MCF 10A (cell line): ENCODE results near the gene ASB1. TPM values are rescaled to one million over a fixed set of nuclear protein-coding genes. Genes with fewer than 3 reads are reported as not detected.

ENCODE experiments used
- BruUV-seq: library from RNA; stranded (reverse); fragments of 400-500 nt; replicated peaks from 2 replicates; lab custom pipeline; 2021; lab: Mats Ljungman, UMichigan
- CTCF ChIA-PET: fragments of 300-600 bp; sonication (Branson Sonifier 250); formaldehyde crosslinking; extraction: SDS; loops from one replicate; lab custom pipeline; 2021; ENCODE audit warnings: antibody characterized with exemption, inconsistent platforms; lab: Yijun Ruan, JAX
- POLR2A ChIA-PET: fragments of 300-600, 350-650 bp; sonication (Branson Sonifier 250); formaldehyde crosslinking; extraction: SDS; loops from one replicate; lab custom pipeline; 2020; ENCODE audit warnings: antibody characterized with exemption, inconsistent platforms; lab: Yijun Ruan, JAX
- DNase-seq: peaks from one replicate; pipeline ENCODE4 v3.0.0-alpha.2; 2018; ENCODE audit not compliant: unreplicated experiment
- H3K27ac Mint-ChIP-seq: one replicate; pipeline ENCODE4 v1.8.0; 2022; ENCODE audit warnings: mild to moderate bottlenecking, low read depth, mixed read lengths; ENCODE audit not compliant: unreplicated experiment
- H3K27me3 Mint-ChIP-seq: one replicate; pipeline ENCODE4 v1.8.0; 2022; ENCODE audit warnings: mixed read lengths; ENCODE audit not compliant: insufficient read depth, unreplicated experiment
- H3K36me3 Mint-ChIP-seq: one replicate; pipeline ENCODE4 v1.8.0; 2022; ENCODE audit warnings: mild to moderate bottlenecking, moderate library complexity, mixed read lengths; ENCODE audit not compliant: insufficient read depth, unreplicated experiment
- H3K4me1 Mint-ChIP-seq: one replicate; pipeline ENCODE4 v1.8.0; 2022; ENCODE audit warnings: mixed read lengths; ENCODE audit not compliant: insufficient read depth, unreplicated experiment
- H3K4me3 Mint-ChIP-seq: one replicate; pipeline ENCODE4 v1.8.0; 2022; ENCODE audit warnings: mild to moderate bottlenecking, moderate library complexity, mixed read lengths; ENCODE audit not compliant: unreplicated experiment
- H3K9me3 Mint-ChIP-seq: one replicate; pipeline ENCODE4 v1.8.0; 2022; ENCODE audit warnings: mixed read lengths; ENCODE audit not compliant: unreplicated experiment
- intact Hi-C: fragments of 100-400 bp; cut with micrococcal nuclease; formaldehyde crosslinking; loops from 2 replicates; pipeline ENCODE4 v1.14.1; 2022
- total RNA-seq: library from RNA; stranded (reverse); gene quantifications from 2 replicates; pipeline ENCODE4 v1.2.3, GENCODE V29; 2022
- TF ChIP-seq, protein P1 (sequence below): fragments of 200-600 bp; IDR thresholded peaks from one replicate; pipeline ENCODE4 v1.8.0; 2022; ENCODE audit warnings: antibody characterized with exemption, mild to moderate bottlenecking; ENCODE audit not compliant: unreplicated experiment

Gene ASB1
- total RNA-seq, 1 experiment from 2014 or later = 104 TPM

DNA sequence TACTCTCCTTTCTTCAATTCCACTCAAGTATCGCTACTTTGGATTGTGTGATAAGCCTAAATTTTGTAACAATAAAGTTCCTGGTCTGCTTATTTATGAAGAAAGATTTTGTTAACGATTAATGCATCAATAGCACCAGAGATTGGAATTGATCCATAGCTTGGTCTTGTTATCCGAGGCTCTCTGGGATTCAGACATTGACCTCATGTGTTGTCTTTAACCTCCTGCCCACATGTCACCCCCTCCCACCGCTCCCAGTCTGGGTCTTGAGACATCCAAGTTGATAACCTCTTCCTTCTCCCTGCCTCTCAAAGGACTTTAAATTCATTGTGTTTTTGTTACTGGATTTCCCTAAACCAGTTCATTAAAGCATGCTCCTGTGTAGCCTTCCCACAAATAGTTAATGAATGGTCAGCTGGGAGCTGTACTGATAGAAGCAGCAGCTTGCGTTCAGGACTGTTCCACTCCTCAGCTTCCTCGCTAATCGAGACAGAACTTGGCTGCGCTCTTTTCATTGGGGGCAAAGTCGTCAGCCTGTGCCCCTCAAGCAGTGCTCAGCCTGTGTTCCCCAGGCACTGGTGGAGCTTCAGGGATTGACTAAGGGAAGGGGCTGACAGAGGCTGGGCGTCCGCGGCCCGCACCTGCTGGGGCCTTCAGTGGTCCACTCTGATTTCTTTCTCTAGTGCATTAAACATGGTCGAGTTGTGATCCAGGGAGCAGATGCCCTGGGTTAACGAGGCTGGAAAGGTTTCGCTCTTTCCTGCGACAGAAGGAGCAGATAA is 18.9 kb downstream of the ASB1 start:
- ChIA-PET CTCF (interaction anchor here (0.5 kb wide), 1 partner anchor 596 kb away, joined by 4 read pairs; no protein-coding TSS in a partner anchor), POLR2A (interaction anchor here (0.5 kb wide), 1 partner anchor 499 kb away, joined by 3 read pairs; no protein-coding TSS in a partner anchor)
- H3K36me3 Mint-ChIP-seq = peaks cover 59% of the 10 kb centered on the region
- no peaks in the 10 kb centered on the region for H3K27me3 Mint-ChIP-seq
- DNase-seq = no peak
- H3K27ac Mint-ChIP-seq = no peak overlapping the region
- no TSS peak for BruUV-seq
- no peak overlapping the region for H3K4me3 Mint-ChIP-seq
- TF ChIP-seq, protein P1, sequence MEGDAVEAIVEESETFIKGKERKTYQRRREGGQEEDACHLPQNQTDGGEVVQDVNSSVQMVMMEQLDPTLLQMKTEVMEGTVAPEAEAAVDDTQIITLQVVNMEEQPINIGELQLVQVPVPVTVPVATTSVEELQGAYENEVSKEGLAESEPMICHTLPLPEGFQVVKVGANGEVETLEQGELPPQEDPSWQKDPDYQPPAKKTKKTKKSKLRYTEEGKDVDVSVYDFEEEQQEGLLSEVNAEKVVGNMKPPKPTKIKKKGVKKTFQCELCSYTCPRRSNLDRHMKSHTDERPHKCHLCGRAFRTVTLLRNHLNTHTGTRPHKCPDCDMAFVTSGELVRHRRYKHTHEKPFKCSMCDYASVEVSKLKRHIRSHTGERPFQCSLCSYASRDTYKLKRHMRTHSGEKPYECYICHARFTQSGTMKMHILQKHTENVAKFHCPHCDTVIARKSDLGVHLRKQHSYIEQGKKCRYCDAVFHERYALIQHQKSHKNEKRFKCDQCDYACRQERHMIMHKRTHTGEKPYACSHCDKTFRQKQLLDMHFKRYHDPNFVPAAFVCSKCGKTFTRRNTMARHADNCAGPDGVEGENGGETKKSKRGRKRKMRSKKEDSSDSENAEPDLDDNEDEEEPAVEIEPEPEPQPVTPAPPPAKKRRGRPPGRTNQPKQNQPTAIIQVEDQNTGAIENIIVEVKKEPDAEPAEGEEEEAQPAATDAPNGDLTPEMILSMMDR = no peak
- peaks cover 2% of the 10 kb centered on the region for H3K4me1 Mint-ChIP-seq
- H3K9me3 Mint-ChIP-seq = no peaks in the 10 kb centered on the region
- intact Hi-C loops = no loop called here

GRCh38 chr2:238446371-238446770 is 19.6 kb downstream of the ASB1 start:
- DNase-seq = no peak
- TF ChIP-seq, protein P1 = no peak
- H3K27me3 Mint-ChIP-seq = no peaks in the 10 kb centered on the region
- POLR2A ChIA-PET = no interaction called here
- H3K4me1 Mint-ChIP-seq = no peaks in the 10 kb centered on the region
- H3K36me3 Mint-ChIP-seq = peaks cover 64% of the 10 kb centered on the region
- no TSS peak for BruUV-seq
- intact Hi-C loops = no loop called here
- CTCF ChIA-PET = no interaction called here
- H3K9me3 Mint-ChIP-seq = no peaks in the 10 kb centered on the region
- no peak overlapping the region for H3K27ac Mint-ChIP-seq
- no peak overlapping the region for H3K4me3 Mint-ChIP-seq

GRCh38 chr2:238448031-238448955 is 21.6 kb downstream of the ASB1 start:
- DNase-seq = no peak
- H3K4me3 Mint-ChIP-seq = no peak overlapping the region
- intact Hi-C loops = no loop called here
- no peaks in the 10 kb centered on the region for H3K9me3 Mint-ChIP-seq
- CTCF ChIA-PET = interaction anchor here (0.9 kb wide), 2 partner anchors 61 to 91 kb away, joined by 3 to 4 read pairs; no protein-coding TSS in a partner anchor
- H3K36me3 Mint-ChIP-seq = peaks cover 76% of the 10 kb centered on the region
- BruUV-seq = no TSS peak
- H3K27ac Mint-ChIP-seq = no peak overlapping the region
- POLR2A ChIA-PET = interaction anchor here (0.6 to 0.7 kb wide), 2 partner anchors 154 to 161 kb away, joined by 3 read pairs; no protein-coding TSS in a partner anchor
- TF ChIP-seq, protein P1 = no peak
- no peaks in the 10 kb centered on the region for H3K27me3 Mint-ChIP-seq
- H3K4me1 Mint-ChIP-seq = no peaks in the 10 kb centered on the region

- H3K36me3 Mint-ChIP-seq = peaks cover 67% of the 10 kb centered on the region
- H3K27ac Mint-ChIP-seq = no peak overlapping the region
- H3K4me1 Mint-ChIP-seq = no peaks in the 10 kb centered on the region
- TF ChIP-seq, protein P1 = no peak
- no TSS peak for BruUV-seq
- no peaks in the 10 kb centered on the region for H3K9me3 Mint-ChIP-seq
- intact Hi-C loops = no loop called here
- POLR2A ChIA-PET = no interaction called here
- no peaks in the 10 kb centered on the region for H3K27me3 Mint-ChIP-seq
- DNase-seq = no peak
- no peak overlapping the region for H3K4me3 Mint-ChIP-seq
- CTCF ChIA-PET = no interaction called here
These were observed 22.5 kb downstream of the ASB1 start for GRCh38 chr2:238449241-238449640.
